ENCODE data around the gene COL23A1. TPM values are rescaled to one million over a fixed set of nuclear protein-coding genes. Genes with fewer than 3 reads are reported as not detected.

COL23A1 gene
- total and polyA plus RNA-seq, 2 of the 8 experiments (the other 6 are each of a cell fraction or from before 2014, with no cell fraction given) = 3.1 to 4.7 TPM

GRCh38 chr5:178366998-178367735 lies 223.0 kb downstream of the COL23A1 start (continued):
- TF ChIP-seq GTF2F1 (IDR thresholded peaks at IDR 0.05; ENCODE audit: borderline replicate concordance, low read depth, low read length) = no peak

Measured in H1 (cell line).